NCI-H187 treated with DMSO at 0.1 percent for 48 hours (cell line): ENCODE results near the gene P2RY12.

Source experiments
- DNase-seq: peaks from one replicate; lab custom pipeline; 2025; lab: John Stamatoyannopoulos, UW

The P2RY12 gene

GRCh38 chr3:151384741-151385174 is at the start of gene P2RY12:
P2RY12 (minus strand) TSS chr3:151384753; CDS start chr3:151338845, 45,908 bp downstream.
- DNase-seq: no peak

- DNase-seq: no peak
Measured at GRCh38 chr3:151432616-151433372, 48.2 kb upstream of the P2RY12 start.

- no peak for DNase-seq
Measured at GRCh38 chr3:151431940-151432339, 47.4 kb upstream of the P2RY12 start.

GRCh38 chr3:151430821-151431484 is 46.4 kb upstream of the P2RY12 start:
- DNase-seq: no peak

GRCh38 chr3:151428386-151428785 is 43.8 kb upstream of the P2RY12 start:
- DNase-seq: no peak

- no peak for DNase-seq
Measured at GRCh38 chr3:151426341-151426657, 41.7 kb upstream of the P2RY12 start.

- DNase-seq: no peak
Measured at GRCh38 chr3:151425627-151426340, 41.2 kb upstream of the P2RY12 start.

- DNase-seq: no peak
Measured at GRCh38 chr3:151423091-151423490, 38.5 kb upstream of the P2RY12 start.

GRCh38 chr3:151421938-151422337 is 37.4 kb upstream of the P2RY12 start:
- no peak for DNase-seq

- DNase-seq: no peak
Measured at GRCh38 chr3:151419806-151420205, 35.3 kb upstream of the P2RY12 start.

- DNase-seq: no peak
Measured at GRCh38 chr3:151415289-151415688, 30.7 kb upstream of the P2RY12 start.

- DNase-seq: no peak
Measured at GRCh38 chr3:151412989-151413388, 28.4 kb upstream of the P2RY12 start.

- no peak for DNase-seq
Measured at GRCh38 chr3:151410891-151411559, 26.5 kb upstream of the P2RY12 start.

- DNase-seq: no peak
Measured at GRCh38 chr3:151407928-151408327, 23.4 kb upstream of the P2RY12 start.

GRCh38 chr3:151404316-151404715 is 19.8 kb upstream of the P2RY12 start:
- no peak for DNase-seq

GRCh38 chr3:151403246-151403645 is 18.7 kb upstream of the P2RY12 start:
- DNase-seq: no peak

GRCh38 chr3:151402349-151402748 is 17.8 kb upstream of the P2RY12 start:
- no peak for DNase-seq

GRCh38 chr3:151400341-151400740 is 15.8 kb upstream of the P2RY12 start:
- no peak for DNase-seq

GRCh38 chr3:151398895-151399294 is 14.3 kb upstream of the P2RY12 start:
- no peak for DNase-seq

GRCh38 chr3:151395806-151396205 is 11.3 kb upstream of the P2RY12 start:
- DNase-seq: no peak

GRCh38 chr3:151394611-151395010 is 10.1 kb upstream of the P2RY12 start:
- DNase-seq: no peak

GRCh38 chr3:151393941-151394340 is 9.4 kb upstream of the P2RY12 start:
- DNase-seq: no peak
